ENCODE measurements around the gene JMJD8.

GRCh38 chr16:674214-674881, 9.8 kb downstream of the JMJD8 start:
- TF ChIP-seq EZH2phosphoT487 (IDR thresholded peaks at IDR 0.05; ENCODE audit: insufficient read depth, low read depth) (no peak), EZH2 (IDR thresholded peaks at IDR 0.05; ENCODE audit: insufficient read depth, poor library complexity, severe bottlenecking) (no peak)

Measured in GM23248 (cell line).